ENCODE measurements around the gene KLHL29.
"Not testable (repeated sequence)": the region's sequence is repeated elsewhere in the genome, so short reads cannot be mapped to it uniquely, and the experiment has no call there.

KLHL29 gene

GRCh38 chr2:23384551-23385343, at the start of gene KLHL29:
KLHL29 (plus strand) TSS chr2:23385179; CDS start chr2:23562197, 177,018 bp downstream.
- Histone ChIP-seq H3K4me1 (ENCODE audit: insufficient read depth, low read length) (peaks cover 7% of the 10 kb centered on the region), H3K9ac (ENCODE audit: low read depth, low read length) (peak within 1 kb of the TSS; percentile 77), H3K9me3 (ENCODE audit: control insufficient read depth, insufficient read depth, low read length) (no peaks in the 10 kb centered on the region), H3K36me3 (ENCODE audit: insufficient read depth, low read length) (no peaks in the 10 kb centered on the region)

- no peaks in the 10 kb centered on the region for H3K4me1 ChIP-seq (ENCODE audit: insufficient read depth, low read length)
- H3K9ac ChIP-seq (ENCODE audit: low read depth, low read length) = no peak overlapping the region
- no peaks in the 10 kb centered on the region for H3K9me3 ChIP-seq (ENCODE audit: control insufficient read depth, insufficient read depth, low read length)
- H3K36me3 ChIP-seq (ENCODE audit: insufficient read depth, low read length) = no peaks in the 10 kb centered on the region
Observed at GRCh38 chr2:23335550-23335949, 49.4 kb upstream of the KLHL29 start.

- no peak overlapping the region for H3K9ac ChIP-seq (ENCODE audit: low read depth, low read length)
- H3K36me3 ChIP-seq (ENCODE audit: insufficient read depth, low read length) = no peaks in the 10 kb centered on the region
- no peaks in the 10 kb centered on the region for H3K9me3 ChIP-seq (ENCODE audit: control insufficient read depth, insufficient read depth, low read length)
- no peaks in the 10 kb centered on the region for H3K4me1 ChIP-seq (ENCODE audit: insufficient read depth, low read length)
Observed at GRCh38 chr2:23342075-23342474, 42.9 kb upstream of the KLHL29 start.

GRCh38 chr2:23346029-23346428, 39.0 kb upstream of the KLHL29 start:
- H3K36me3 ChIP-seq (ENCODE audit: insufficient read depth, low read length) = no peaks in the 10 kb centered on the region

GRCh38 chr2:23346781-23347180, 38.2 kb upstream of the KLHL29 start:
- H3K9ac ChIP-seq (ENCODE audit: low read depth, low read length) = no peak overlapping the region
- no peaks in the 10 kb centered on the region; the same call in 1 of the 2 replicates for H3K4me1 ChIP-seq (ENCODE audit: insufficient read depth, low read length)
- no peaks in the 10 kb centered on the region for H3K9me3 ChIP-seq (ENCODE audit: control insufficient read depth, insufficient read depth, low read length)
- no peaks in the 10 kb centered on the region for H3K36me3 ChIP-seq (ENCODE audit: insufficient read depth, low read length)

More at GRCh38 chr2:23346029-23346428, 39.0 kb upstream of the KLHL29 start:
- Histone ChIP-seq H3K4me1 (ENCODE audit: insufficient read depth, low read length) (no peaks in the 10 kb centered on the region), H3K9me3 (ENCODE audit: control insufficient read depth, insufficient read depth, low read length) (no peaks in the 10 kb centered on the region), H3K9ac (ENCODE audit: low read depth, low read length) (no peak overlapping the region)

GRCh38 chr2:23347471-23348092, 37.4 kb upstream of the KLHL29 start:
- H3K9ac ChIP-seq (ENCODE audit: low read depth, low read length) = no peak overlapping the region
- H3K9me3 ChIP-seq (ENCODE audit: control insufficient read depth, insufficient read depth, low read length) = no peaks in the 10 kb centered on the region
- H3K36me3 ChIP-seq (ENCODE audit: insufficient read depth, low read length) = no peaks in the 10 kb centered on the region
- no peaks in the 10 kb centered on the region; the same call in 1 of the 2 replicates for H3K4me1 ChIP-seq (ENCODE audit: insufficient read depth, low read length)

GRCh38 chr2:23348093-23348481, 36.9 kb upstream of the KLHL29 start:
- not testable (repeated sequence) for H3K36me3 ChIP-seq (ENCODE audit: insufficient read depth, low read length); H3K9me3 ChIP-seq (ENCODE audit: control insufficient read depth, insufficient read depth, low read length); H3K4me1 ChIP-seq (ENCODE audit: insufficient read depth, low read length); H3K9ac ChIP-seq (ENCODE audit: low read depth, low read length)

- Histone ChIP-seq H3K36me3 (ENCODE audit: insufficient read depth, low read length) (no peaks in the 10 kb centered on the region), H3K9ac (ENCODE audit: low read depth, low read length) (no peak overlapping the region), H3K9me3 (ENCODE audit: control insufficient read depth, insufficient read depth, low read length) (no peaks in the 10 kb centered on the region), H3K4me1 (ENCODE audit: insufficient read depth, low read length) (no peaks in the 10 kb centered on the region; the same call in 1 of the 2 replicates)
Observed at GRCh38 chr2:23349508-23349907, 35.5 kb upstream of the KLHL29 start.

GRCh38 chr2:23350041-23350791, 34.8 kb upstream of the KLHL29 start:
- H3K4me1 ChIP-seq (ENCODE audit: insufficient read depth, low read length) = no peaks in the 10 kb centered on the region; the same call in 1 of the 2 replicates
- H3K9ac ChIP-seq (ENCODE audit: low read depth, low read length) = no peak overlapping the region
- no peaks in the 10 kb centered on the region for H3K36me3 ChIP-seq (ENCODE audit: insufficient read depth, low read length)
- no peaks in the 10 kb centered on the region for H3K9me3 ChIP-seq (ENCODE audit: control insufficient read depth, insufficient read depth, low read length)

GRCh38 chr2:23350792-23351355, 34.1 kb upstream of the KLHL29 start:
- Histone ChIP-seq H3K9ac (ENCODE audit: low read depth, low read length) (no peak overlapping the region), H3K4me1 (ENCODE audit: insufficient read depth, low read length) (no peaks in the 10 kb centered on the region; the same call in 1 of the 2 replicates), H3K36me3 (ENCODE audit: insufficient read depth, low read length) (no peaks in the 10 kb centered on the region), H3K9me3 (ENCODE audit: control insufficient read depth, insufficient read depth, low read length) (no peaks in the 10 kb centered on the region)

- no peaks in the 10 kb centered on the region for H3K36me3 ChIP-seq (ENCODE audit: insufficient read depth, low read length)
- H3K4me1 ChIP-seq (ENCODE audit: insufficient read depth, low read length) = no peaks in the 10 kb centered on the region; the same call in 1 of the 2 replicates
- no peaks in the 10 kb centered on the region for H3K9me3 ChIP-seq (ENCODE audit: control insufficient read depth, insufficient read depth, low read length)
- H3K9ac ChIP-seq (ENCODE audit: low read depth, low read length) = peak overlapping the region; percentile 24; the same call in 1 of the 2 replicates
Observed at GRCh38 chr2:23351388-23352141, 33.4 kb upstream of the KLHL29 start.

- H3K4me1 ChIP-seq (ENCODE audit: insufficient read depth, low read length) = no peaks in the 10 kb centered on the region; the same call in 1 of the 2 replicates
- H3K36me3 ChIP-seq (ENCODE audit: insufficient read depth, low read length) = no peaks in the 10 kb centered on the region
- no peak overlapping the region for H3K9ac ChIP-seq (ENCODE audit: low read depth, low read length)
- no peaks in the 10 kb centered on the region for H3K9me3 ChIP-seq (ENCODE audit: control insufficient read depth, insufficient read depth, low read length)
Observed at GRCh38 chr2:23354554-23354953, 30.4 kb upstream of the KLHL29 start.

GRCh38 chr2:23355001-23355400, 30.0 kb upstream of the KLHL29 start:
- H3K9me3 ChIP-seq (ENCODE audit: control insufficient read depth, insufficient read depth, low read length) = no peaks in the 10 kb centered on the region
- no peak overlapping the region for H3K9ac ChIP-seq (ENCODE audit: low read depth, low read length)
- no peaks in the 10 kb centered on the region for H3K36me3 ChIP-seq (ENCODE audit: insufficient read depth, low read length)
- no peaks in the 10 kb centered on the region; the same call in 1 of the 2 replicates for H3K4me1 ChIP-seq (ENCODE audit: insufficient read depth, low read length)

- H3K9ac ChIP-seq (ENCODE audit: low read depth, low read length) = no peak overlapping the region
- H3K4me1 ChIP-seq (ENCODE audit: insufficient read depth, low read length) = no peaks in the 10 kb centered on the region
- no peaks in the 10 kb centered on the region for H3K9me3 ChIP-seq (ENCODE audit: control insufficient read depth, insufficient read depth, low read length)
Observed at GRCh38 chr2:23356711-23357110, 28.3 kb upstream of the KLHL29 start.

More at GRCh38 chr2:23356711-23357110, 28.3 kb upstream of the KLHL29 start:
- H3K36me3 ChIP-seq (ENCODE audit: insufficient read depth, low read length) = no peaks in the 10 kb centered on the region

Measured in ES-I3 (cell line).